Testis (tissue), 3 donors: ENCODE results near the gene WFDC1. TPM values are rescaled to one million over a fixed set of nuclear protein-coding genes. Genes with fewer than 3 reads are reported as not detected.

Source experiments
- DNase-seq: peaks from one replicate; pipeline ENCODE4 v3.0.0-alpha.2; 2019
- H3K27ac ChIP-seq, 2 donors: fragments of 200-600 bp; sonication (generic); one replicate each; pipeline ENCODE4 v1.5.1; 2019
- H3K27me3 ChIP-seq: fragments of 200-600 bp; sonication (generic); one replicate; pipeline ENCODE4 v1.5.1; 2019
- H3K36me3 ChIP-seq: fragments of 200-600 bp; sonication (generic); one replicate; pipeline ENCODE4 v1.5.1; 2017; ENCODE audit warnings: low read depth; ENCODE audit errors: missing control alignments
- H3K4me1 ChIP-seq: fragments of 200-600 bp; sonication (generic); one replicate; pipeline ENCODE4 v1.5.1; 2019
- H3K4me3 ChIP-seq, 2 donors: fragments of 200-600 bp; sonication (generic); one replicate each; pipeline ENCODE4 v1.5.1; 2017 to 2019
- H3K9me3 ChIP-seq: fragments of 200-600 bp; sonication (generic); one replicate; pipeline ENCODE4 v1.5.1; 2017
- CTCF ChIP-seq, 3 experiments: fragments of 450-650 bp in 2 of 3; fragments of 200-600 bp in 1 of 3; sonication (generic) in 1 of 3; IDR thresholded peaks; one replicate each; pipeline ENCODE4 v1.5.1; 2016 to 2019; ENCODE audit warnings: antibody characterized with exemption in 3 of 3, mild to moderate bottlenecking in 2 of 3, moderate library complexity in 1 of 3
- POLR2A ChIP-seq: fragments of 450-650 bp; IDR thresholded peaks from one replicate; pipeline ENCODE4 v1.6.1; 2017; ENCODE audit warnings: antibody characterized with exemption, mild to moderate bottlenecking, moderate library complexity
- WGBS, 2 donors: methylation state at CpG; one replicate each; pipeline ENCODE4 v1.1.5; 2018; 5-methylcytosine and 5-hydroxymethylcytosine counted together
- intact Hi-C: fragments of 100-400 bp; cut with DNase I; formaldehyde crosslinking; loops from one replicate; pipeline ENCODE4 v1.15.1; 2023; ENCODE audit warnings: low total_unique reads
- polyA plus RNA-seq: library from polyadenylated mRNA; stranded (reverse); fragments of 350-450 nt; fragmentation: Illumina TruSeq; extraction: RNeasy Lipid Tissue Mini Kit (QIAGEN cat#74804); gene quantifications from one replicate; pipeline ENCODE4 v1.2.3, GENCODE V29; 2014; ENCODE audit warnings: low read depth, low replicate concordance; ENCODE audit not compliant: insufficient read depth
- total RNA-seq, 2 donors: library from RNA; depleted of rRNA; stranded (reverse); fragments of >200 nt; gene quantifications; one replicate each; pipeline ENCODE4 v1.2.3, GENCODE V29; 2016

WFDC1 gene
- total and polyA plus RNA-seq, 3 donors from 2014 or later = 16.4 to 23.5 (median 18.9) TPM

- Histone ChIP-seq H3K27ac (no peak overlapping the region), H3K36me3 (no peaks in the 10 kb centered on the region), H3K4me3 (no peak overlapping the region), H3K27me3 (no peaks in the 10 kb centered on the region), H3K9me3 (no peaks in the 10 kb centered on the region), H3K4me1 (no peaks in the 10 kb centered on the region)
- DNase-seq = no peak
- WGBS, 2 donors = 88 to 89% methylated on average over 9 to 11 of the region's 11 CpGs
- intact Hi-C loops = no loop called here
- no peak for TF ChIP-seq CTCF (IDR thresholded peaks at IDR 0.05)
- no peak for TF ChIP-seq POLR2A
These were observed 75.4 kb downstream of the WFDC1 start for GRCh38 chr16:84369938-84370627.

- TF ChIP-seq POLR2A (no peak), CTCF (IDR thresholded peaks at IDR 0.05) (no peak)
- no peaks in the 10 kb centered on the region for H3K4me1 ChIP-seq
- 83 to 87% methylated on average over 8 of the region's 8 CpGs for WGBS, 2 donors
- H3K27ac ChIP-seq = no peak overlapping the region
- no peak for DNase-seq
- no peaks in the 10 kb centered on the region for H3K27me3 ChIP-seq
- intact Hi-C loops = no loop called here
- H3K9me3 ChIP-seq = no peaks in the 10 kb centered on the region
- no peaks in the 10 kb centered on the region for H3K36me3 ChIP-seq
- no peak overlapping the region for H3K4me3 ChIP-seq
These were observed 76.3 kb downstream of the WFDC1 start for GRCh38 chr16:84370723-84371552.

GRCh38 chr16:84371553-84371865 lies 76.8 kb downstream of the WFDC1 start:
- H3K27me3 ChIP-seq = no peaks in the 10 kb centered on the region
- H3K36me3 ChIP-seq = no peaks in the 10 kb centered on the region
- no peak overlapping the region for H3K27ac ChIP-seq
- TF ChIP-seq POLR2A (no peak), CTCF (IDR thresholded peaks at IDR 0.05) (no peak)
- intact Hi-C loops = no loop called here
- 86 to 89% methylated on average over 2 to 4 of the region's 4 CpGs for WGBS, 2 donors
- DNase-seq = no peak
- no peak overlapping the region for H3K4me3 ChIP-seq
- H3K9me3 ChIP-seq = no peaks in the 10 kb centered on the region
- H3K4me1 ChIP-seq = no peaks in the 10 kb centered on the region

- no peak for TF ChIP-seq POLR2A
- TF ChIP-seq CTCF (IDR thresholded peaks at IDR 0.05) = no peak
- no peaks in the 10 kb centered on the region for H3K9me3 ChIP-seq
- no peak overlapping the region for H3K4me3 ChIP-seq
- WGBS, 2 donors = 82 to 88% methylated on average over 10 of the region's 10 CpGs
- no peaks in the 10 kb centered on the region for H3K27me3 ChIP-seq
- H3K4me1 ChIP-seq = no peaks in the 10 kb centered on the region
- intact Hi-C loops = no loop called here
- DNase-seq = no peak
- no peak overlapping the region for H3K27ac ChIP-seq
- no peaks in the 10 kb centered on the region for H3K36me3 ChIP-seq
These were observed 79.3 kb downstream of the WFDC1 start for GRCh38 chr16:84373907-84374489.
